Activated T-helper 17 cell treated with anti-CD3 and anti-CD28 coated beads, Interleukin-2, amount 50 U/mL, for 72 hours (primary cell): ENCODE measurements around the gene ZNF91. TPM values are rescaled to one million over a fixed set of nuclear protein-coding genes. Genes with fewer than 3 reads are reported as not detected.
"Not testable (repeated sequence)": the region's sequence is repeated elsewhere in the genome, so short reads cannot be mapped to it uniquely, and the experiment has no call there.

Experiments used
- ATAC-seq: fragments of 150-1000 bp; cut with Tn5 transposase; replicated peaks from 2 replicates; pipeline ENCODE4 v1.10.0; 2021; ENCODE audit warnings: mild to moderate bottlenecking, moderate library complexity
- H3K27ac Mint-ChIP-seq: one replicate; pipeline ENCODE4 v1.8.0; 2022; ENCODE audit warnings: mixed read lengths
- H3K27me3 Mint-ChIP-seq: one replicate; pipeline ENCODE4 v1.8.0; 2022; ENCODE audit warnings: mixed read lengths
- H3K36me3 Mint-ChIP-seq: one replicate; pipeline ENCODE4 v1.8.0; 2022; ENCODE audit warnings: low read depth, mild to moderate bottlenecking, mixed read lengths
- H3K4me1 Mint-ChIP-seq: one replicate; pipeline ENCODE4 v1.8.0; 2022; ENCODE audit warnings: mixed read lengths
- H3K4me3 Mint-ChIP-seq: one replicate; pipeline ENCODE4 v1.8.0; 2022; ENCODE audit warnings: mild to moderate bottlenecking, mixed read lengths
- H3K9me3 Mint-ChIP-seq: one replicate; pipeline ENCODE4 v1.8.0; 2022; ENCODE audit warnings: mixed read lengths
- total RNA-seq, 2 donors: library from RNA; stranded (reverse); gene quantifications; one replicate each; pipeline ENCODE4 v1.2.3, GENCODE V29; 2022

ZNF91 gene
- total RNA-seq, 2 donors from 2014 or later, result 23.7 to 39.9 TPM

- no peaks in the 10 kb centered on the region for H3K9me3 Mint-ChIP-seq
- no peaks in the 10 kb centered on the region for H3K36me3 Mint-ChIP-seq
- no peaks in the 10 kb centered on the region for H3K27me3 Mint-ChIP-seq
- no peak overlapping the region for H3K4me3 Mint-ChIP-seq
- H3K4me1 Mint-ChIP-seq, result no peaks in the 10 kb centered on the region
- ATAC-seq, result no peak
- no peak overlapping the region for H3K27ac Mint-ChIP-seq
Measured at GRCh38 chr19:23406091-23406490, 10.8 kb upstream of the ZNF91 start.

- Mint-ChIP-seq H3K36me3 (no peaks in the 10 kb centered on the region), H3K27ac (no peak overlapping the region), H3K9me3 (no peaks in the 10 kb centered on the region), H3K27me3 (no peaks in the 10 kb centered on the region), H3K4me3 (no peak overlapping the region), H3K4me1 (no peaks in the 10 kb centered on the region)
- ATAC-seq, result no peak
Measured at GRCh38 chr19:23404676-23405075, 9.4 kb upstream of the ZNF91 start.

GRCh38 chr19:23403581-23404324, 8.5 kb upstream of the ZNF91 start:
- no peaks in the 10 kb centered on the region for H3K9me3 Mint-ChIP-seq
- H3K27me3 Mint-ChIP-seq, result no peaks in the 10 kb centered on the region
- ATAC-seq, result no peak
- H3K36me3 Mint-ChIP-seq, result no peaks in the 10 kb centered on the region
- H3K27ac Mint-ChIP-seq, result no peak overlapping the region
- H3K4me1 Mint-ChIP-seq, result no peaks in the 10 kb centered on the region
- no peak overlapping the region for H3K4me3 Mint-ChIP-seq

DNA sequence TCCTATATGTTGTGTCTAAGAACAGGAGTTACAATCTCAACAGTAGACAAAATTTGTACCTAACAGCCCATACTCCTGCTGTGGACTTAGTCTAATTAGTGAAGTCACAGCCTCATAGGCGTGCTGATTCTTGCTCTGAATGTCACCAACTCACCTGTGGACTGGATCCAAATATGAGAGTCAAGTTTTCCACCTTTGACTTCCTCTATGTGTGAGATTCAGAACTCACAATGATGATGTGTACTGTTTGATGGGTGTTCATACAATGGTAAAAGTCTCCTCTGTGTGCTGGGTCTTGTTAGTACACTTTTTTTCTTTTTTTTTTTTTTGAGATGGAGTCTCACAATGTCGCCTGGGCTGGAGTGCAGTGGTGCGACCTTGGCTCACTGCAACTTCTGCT, 7.8 kb upstream of the ZNF91 start:
- no peak overlapping the region for H3K4me3 Mint-ChIP-seq
- ATAC-seq, result no peak
- H3K27me3 Mint-ChIP-seq, result no peaks in the 10 kb centered on the region
- H3K9me3 Mint-ChIP-seq, result no peaks in the 10 kb centered on the region
- no peak overlapping the region for H3K27ac Mint-ChIP-seq
- H3K36me3 Mint-ChIP-seq, result no peaks in the 10 kb centered on the region
- H3K4me1 Mint-ChIP-seq, result no peaks in the 10 kb centered on the region

DNA sequence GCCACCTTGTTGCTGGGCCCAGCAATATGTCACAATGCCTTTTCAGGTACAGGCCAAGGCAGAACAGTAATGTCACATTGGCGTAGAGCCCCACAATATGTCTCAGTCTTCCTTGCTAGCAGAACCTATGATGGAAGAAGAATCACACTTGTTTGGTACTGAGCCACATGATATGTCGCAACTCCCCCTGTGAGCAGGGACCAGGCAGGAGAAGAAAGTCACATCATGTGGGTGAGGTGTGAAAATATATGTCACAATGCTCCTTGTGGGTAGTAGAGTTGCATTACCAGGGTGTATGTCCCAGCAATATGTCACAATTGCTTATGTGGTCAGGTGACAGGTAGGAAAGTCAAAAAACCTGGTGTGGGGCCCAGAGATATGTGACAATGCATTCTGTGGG, 7.1 kb upstream of the ZNF91 start:
- no peak for ATAC-seq
- H3K4me3 Mint-ChIP-seq, result no peak overlapping the region
- no peak overlapping the region for H3K27ac Mint-ChIP-seq
- no peaks in the 10 kb centered on the region for H3K9me3 Mint-ChIP-seq
- no peaks in the 10 kb centered on the region for H3K36me3 Mint-ChIP-seq
- H3K27me3 Mint-ChIP-seq, result no peaks in the 10 kb centered on the region
- H3K4me1 Mint-ChIP-seq, result no peaks in the 10 kb centered on the region

DNA sequence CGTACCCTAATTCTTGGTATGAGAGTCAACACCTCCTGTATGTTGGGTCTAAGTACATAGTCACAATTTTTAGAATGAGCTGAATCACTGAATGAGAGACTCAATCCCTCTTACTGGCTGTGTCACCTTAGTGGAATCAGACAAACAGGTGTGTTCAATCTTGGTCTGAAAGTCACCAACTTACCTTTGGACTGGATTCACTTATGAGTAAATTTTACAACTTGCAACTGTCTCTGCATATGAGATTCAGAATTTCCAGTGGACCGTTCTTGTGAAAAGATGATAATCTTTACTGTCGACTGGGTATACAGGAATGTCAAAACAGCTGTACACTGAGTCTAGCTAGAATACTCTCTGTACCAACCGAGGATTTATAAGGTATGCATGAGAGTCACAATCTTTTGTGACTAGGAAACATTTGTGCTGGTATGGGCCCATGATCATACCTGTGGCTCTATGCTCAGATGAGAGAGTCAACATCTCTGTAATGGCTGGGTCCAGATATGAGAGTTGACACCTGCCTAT, 5.9 kb upstream of the ZNF91 start:
- Mint-ChIP-seq H3K9me3 (no peaks in the 10 kb centered on the region), H3K36me3 (no peaks in the 10 kb centered on the region), H3K27ac (no peak overlapping the region), H3K4me1 (no peaks in the 10 kb centered on the region), H3K27me3 (no peaks in the 10 kb centered on the region), H3K4me3 (no peak overlapping the region)
- ATAC-seq, result no peak

GRCh38 chr19:23399443-23399842, 4.2 kb upstream of the ZNF91 start:
- Mint-ChIP-seq H3K27ac (no peak overlapping the region), H3K27me3 (no peaks in the 10 kb centered on the region), H3K36me3 (peaks cover 10% of the 10 kb centered on the region), H3K9me3 (no peaks in the 10 kb centered on the region), H3K4me3 (no peak overlapping the region), H3K4me1 (no peaks in the 10 kb centered on the region)
- no peak for ATAC-seq

DNA sequence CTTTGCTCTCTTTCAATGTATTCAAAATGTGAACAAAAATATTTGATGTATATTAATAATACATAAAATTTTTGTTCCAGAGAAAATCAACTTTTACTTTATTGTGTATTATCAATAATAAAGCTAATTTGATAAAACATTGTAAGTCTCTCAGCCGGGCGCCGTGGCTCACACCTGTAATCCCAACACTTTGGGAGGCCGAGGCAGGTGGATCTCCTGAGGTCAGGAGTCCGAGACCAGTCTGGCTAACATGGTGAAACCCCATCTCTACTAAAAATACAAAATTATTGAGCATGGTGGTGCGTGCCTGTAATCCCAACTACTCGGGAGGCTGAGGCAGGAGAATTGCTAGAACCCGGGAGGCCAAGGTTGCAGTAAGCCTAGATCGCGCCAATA, 449 bp upstream of the ZNF91 start:
- ATAC-seq, H3K9me3 Mint-ChIP-seq, H3K4me1 Mint-ChIP-seq, H3K27me3 Mint-ChIP-seq, H3K27ac Mint-ChIP-seq: not testable (repeated sequence)
- H3K4me3 Mint-ChIP-seq, result peak overlapping the region; percentile 94
- peaks cover 45% of the 10 kb centered on the region for H3K36me3 Mint-ChIP-seq

- Mint-ChIP-seq H3K27ac (peak overlapping the region; percentile 96), H3K36me3 (peaks cover 53% of the 10 kb centered on the region), H3K27me3 (no peaks in the 10 kb centered on the region), H3K4me3 (peak overlapping the region; percentile 94), H3K9me3 (no peaks in the 10 kb centered on the region), H3K4me1 (peaks cover 14% of the 10 kb centered on the region)
- no peak for ATAC-seq
Measured at GRCh38 chr19:23394511-23394910, 760 bp downstream of the ZNF91 start.

DNA sequence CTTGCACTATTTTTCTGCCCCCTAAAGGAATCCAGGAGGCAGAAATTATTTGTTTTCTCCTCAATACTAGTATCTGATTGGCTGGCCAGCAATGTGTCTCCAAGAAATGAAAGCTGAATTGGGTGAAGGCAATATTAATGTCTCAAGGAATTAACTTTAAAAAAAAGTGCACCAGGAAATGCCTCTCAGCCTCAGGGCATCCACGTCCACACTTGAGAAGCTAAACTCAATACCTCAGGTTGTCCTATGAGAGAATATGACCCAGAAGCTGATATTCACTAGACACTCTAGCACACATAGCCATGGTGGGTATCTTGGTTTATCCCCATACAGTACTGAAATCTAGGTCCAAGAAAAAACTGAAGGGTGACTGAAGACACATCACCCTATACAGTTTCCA, 2.1 kb downstream of the ZNF91 start:
- Mint-ChIP-seq H3K27me3 (no peaks in the 10 kb centered on the region), H3K27ac (no peak overlapping the region), H3K36me3 (peaks cover 66% of the 10 kb centered on the region), H3K4me3 (peak overlapping the region; percentile 94), H3K9me3 (no peaks in the 10 kb centered on the region), H3K4me1 (peaks cover 20% of the 10 kb centered on the region)
- no peak for ATAC-seq

DNA sequence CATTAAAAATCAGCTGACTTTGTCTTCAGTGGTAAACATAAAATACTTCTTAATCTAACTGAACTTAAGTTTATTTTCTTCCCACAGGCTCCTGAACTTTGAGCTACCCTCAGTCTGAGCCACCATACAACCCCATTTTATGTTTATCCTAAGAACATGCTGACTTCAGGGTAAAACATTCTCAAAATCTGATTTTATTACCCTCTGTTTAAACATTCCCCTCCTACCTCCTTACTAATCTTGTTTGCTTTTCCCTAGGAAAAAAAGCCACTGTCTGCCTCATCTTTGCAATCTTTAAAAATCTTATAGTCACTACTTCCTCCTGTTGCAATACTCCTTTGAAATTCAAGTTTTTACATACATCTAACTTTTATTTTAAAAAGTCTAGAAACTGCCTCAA, 4.0 kb downstream of the ZNF91 start:
- Mint-ChIP-seq H3K9me3 (no peaks in the 10 kb centered on the region), H3K27ac (no peak overlapping the region), H3K36me3 (peaks cover 85% of the 10 kb centered on the region), H3K4me3 (peak overlapping the region; percentile 7), H3K27me3 (no peaks in the 10 kb centered on the region), H3K4me1 (peaks cover 25% of the 10 kb centered on the region)
- ATAC-seq, result no peak

- H3K36me3 Mint-ChIP-seq, result peaks cover 96% of the 10 kb centered on the region
- no peak overlapping the region for H3K4me3 Mint-ChIP-seq
- peaks cover 17% of the 10 kb centered on the region for H3K4me1 Mint-ChIP-seq
- no peak for ATAC-seq
- no peaks in the 10 kb centered on the region for H3K27me3 Mint-ChIP-seq
- H3K27ac Mint-ChIP-seq, result no peak overlapping the region
- H3K9me3 Mint-ChIP-seq, result peaks cover 11% of the 10 kb centered on the region
Measured at GRCh38 chr19:23385404-23385803, 9.9 kb downstream of the ZNF91 start.

DNA sequence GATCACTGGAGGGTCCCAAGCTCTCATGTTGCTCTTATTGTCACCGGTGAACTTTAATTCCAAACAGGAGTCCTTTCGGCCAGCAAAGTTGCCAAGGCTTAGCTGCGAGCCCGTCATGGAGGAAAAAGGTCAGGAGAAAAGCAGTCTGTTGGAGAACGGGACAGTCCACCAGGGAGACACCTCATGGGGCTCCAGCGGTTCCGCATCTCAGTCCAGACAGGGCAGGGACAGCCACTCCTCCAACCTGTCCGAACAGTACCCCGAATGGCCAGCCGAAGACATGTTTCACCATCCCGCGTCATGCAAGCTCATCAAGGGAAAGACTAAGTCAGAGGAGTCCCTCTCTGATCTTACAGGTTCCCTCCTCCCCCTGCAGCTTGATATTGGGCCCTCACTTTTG, 10.4 kb downstream of the ZNF91 start:
- Mint-ChIP-seq H3K27me3 (no peaks in the 10 kb centered on the region), H3K9me3 (peaks cover 11% of the 10 kb centered on the region)

DNA sequence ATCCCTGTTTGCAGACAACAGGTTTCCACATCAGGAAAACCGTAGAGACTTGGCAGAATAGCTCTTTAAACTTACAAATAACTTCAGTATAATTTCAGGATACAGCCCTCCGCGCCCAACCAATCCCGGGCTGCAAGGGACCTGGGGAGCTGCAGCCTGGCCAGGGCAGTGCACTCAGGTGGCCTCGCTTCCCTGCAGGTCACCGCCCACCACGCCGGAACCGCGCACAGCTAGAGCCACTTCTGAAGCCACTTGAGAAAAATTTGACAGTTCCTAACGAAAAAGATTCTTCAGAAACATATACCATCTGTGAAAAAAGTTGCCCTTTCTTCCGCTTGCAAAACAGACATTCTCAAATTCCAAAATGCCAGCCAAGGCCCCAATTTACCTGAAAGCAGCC, 11.1 kb downstream of the ZNF91 start:
- no peaks in the 10 kb centered on the region for H3K27me3 Mint-ChIP-seq
- H3K27ac Mint-ChIP-seq, result no peak overlapping the region
- H3K9me3 Mint-ChIP-seq, result peaks cover 11% of the 10 kb centered on the region

More for the DNA sequence above, 10.4 kb downstream of the ZNF91 start:
- Mint-ChIP-seq H3K4me1 (peaks cover 15% of the 10 kb centered on the region), H3K4me3 (no peak overlapping the region), H3K36me3 (peaks cover 98% of the 10 kb centered on the region), H3K27ac (no peak overlapping the region)
- ATAC-seq, result no peak

GRCh38 chr19:23382955-23383354, 12.3 kb downstream of the ZNF91 start:
- Mint-ChIP-seq H3K27me3 (no peaks in the 10 kb centered on the region), H3K27ac (no peak overlapping the region), H3K4me3 (no peak overlapping the region), H3K36me3 (peaks cover 98% of the 10 kb centered on the region), H3K4me1 (peaks cover 6% of the 10 kb centered on the region), H3K9me3 (peaks cover 11% of the 10 kb centered on the region)
- ATAC-seq, result no peak

More for the DNA sequence above, 11.1 kb downstream of the ZNF91 start:
- Mint-ChIP-seq H3K36me3 (peaks cover 98% of the 10 kb centered on the region), H3K4me1 (peaks cover 8% of the 10 kb centered on the region), H3K4me3 (no peak overlapping the region)
- no peak for ATAC-seq
